HG02840 (cell line): Measurements from ENCODE around the gene EFCAB8.
"Not testable (repeated sequence)": the region's sequence is repeated elsewhere in the genome, so short reads cannot be mapped to it uniquely, and the experiment has no call there.

Source experiments
- ATAC-seq: cut with Tn5 transposase; IDR thresholded peaks from one replicate; pipeline ENCODE4 v1.9.1; 2021; ENCODE audit warnings: mild to moderate bottlenecking, moderate library complexity, moderate number of reproducible peaks; ENCODE audit not compliant: unreplicated experiment, low FRiP score

The EFCAB8 gene

GRCh38 chr20:32880635-32881034 lies 21.9 kb downstream of the EFCAB8 start:
- ATAC-seq: no peak

GRCh38 chr20:32883081-32883480 lies 24.4 kb downstream of the EFCAB8 start:
- ATAC-seq: no peak

GRCh38 chr20:32885185-32885584 lies 26.5 kb downstream of the EFCAB8 start:
- ATAC-seq: no peak

GRCh38 chr20:32885952-32886351 lies 27.2 kb downstream of the EFCAB8 start:
- no peak for ATAC-seq

- no peak for ATAC-seq
These were observed 27.9 kb downstream of the EFCAB8 start for GRCh38 chr20:32886652-32887051.

- no peak for ATAC-seq
These were observed 28.8 kb downstream of the EFCAB8 start for GRCh38 chr20:32887492-32887891.

- ATAC-seq: no peak
These were observed 29.9 kb downstream of the EFCAB8 start for GRCh38 chr20:32888636-32889035.

- ATAC-seq: no peak
These were observed 30.6 kb downstream of the EFCAB8 start for GRCh38 chr20:32889281-32889680.

GRCh38 chr20:32891491-32891890 lies 32.8 kb downstream of the EFCAB8 start:
- ATAC-seq: no peak

- ATAC-seq: no peak
These were observed 33.4 kb downstream of the EFCAB8 start for GRCh38 chr20:32891926-32892660.

- no peak for ATAC-seq
These were observed 34.7 kb downstream of the EFCAB8 start for GRCh38 chr20:32893263-32894025.

GRCh38 chr20:32894026-32894483 lies 35.3 kb downstream of the EFCAB8 start:
- ATAC-seq: no peak

GRCh38 chr20:32894711-32895355 lies 36.1 kb downstream of the EFCAB8 start:
- no peak for ATAC-seq

- ATAC-seq: no peak
These were observed 38.0 kb downstream of the EFCAB8 start for GRCh38 chr20:32896521-32897280.

GRCh38 chr20:32898729-32899128 lies 40.0 kb downstream of the EFCAB8 start:
- no peak for ATAC-seq

GRCh38 chr20:32902456-32903420 lies 44.0 kb downstream of the EFCAB8 start:
- no peak for ATAC-seq

- ATAC-seq: no peak
These were observed 45.0 kb downstream of the EFCAB8 start for GRCh38 chr20:32903666-32904175.

GRCh38 chr20:32904678-32905077 lies 46.0 kb downstream of the EFCAB8 start:
- ATAC-seq: not testable (repeated sequence)

GRCh38 chr20:32906200-32906599 lies 47.5 kb downstream of the EFCAB8 start:
- ATAC-seq: no peak
